Suprapubic skin (tissue), 3 donors: Measurements from ENCODE around the gene ZNF543.

Experiments used
- POLR2A ChIP-seq, 2 donors: fragments of 450-650 bp; IDR thresholded peaks; one replicate each; pipeline ENCODE4 v1.6.1; 2017; ENCODE audit warnings: antibody characterized with exemption in 2 of 2, mild to moderate bottlenecking in 2 of 2, moderate library complexity in 2 of 2
- TF ChIP-seq, protein P1 (sequence below), 2 donors: fragments of 200-600 bp in 1 of 2; fragments of 450-650 bp in 1 of 2; sonication (generic) in 1 of 2; IDR thresholded peaks; one replicate each; pipeline ENCODE4 v1.5.1; 2016 to 2019; ENCODE audit warnings: antibody characterized with exemption in 2 of 2, mild to moderate bottlenecking in 1 of 2, moderate library complexity in 1 of 2

DNA sequence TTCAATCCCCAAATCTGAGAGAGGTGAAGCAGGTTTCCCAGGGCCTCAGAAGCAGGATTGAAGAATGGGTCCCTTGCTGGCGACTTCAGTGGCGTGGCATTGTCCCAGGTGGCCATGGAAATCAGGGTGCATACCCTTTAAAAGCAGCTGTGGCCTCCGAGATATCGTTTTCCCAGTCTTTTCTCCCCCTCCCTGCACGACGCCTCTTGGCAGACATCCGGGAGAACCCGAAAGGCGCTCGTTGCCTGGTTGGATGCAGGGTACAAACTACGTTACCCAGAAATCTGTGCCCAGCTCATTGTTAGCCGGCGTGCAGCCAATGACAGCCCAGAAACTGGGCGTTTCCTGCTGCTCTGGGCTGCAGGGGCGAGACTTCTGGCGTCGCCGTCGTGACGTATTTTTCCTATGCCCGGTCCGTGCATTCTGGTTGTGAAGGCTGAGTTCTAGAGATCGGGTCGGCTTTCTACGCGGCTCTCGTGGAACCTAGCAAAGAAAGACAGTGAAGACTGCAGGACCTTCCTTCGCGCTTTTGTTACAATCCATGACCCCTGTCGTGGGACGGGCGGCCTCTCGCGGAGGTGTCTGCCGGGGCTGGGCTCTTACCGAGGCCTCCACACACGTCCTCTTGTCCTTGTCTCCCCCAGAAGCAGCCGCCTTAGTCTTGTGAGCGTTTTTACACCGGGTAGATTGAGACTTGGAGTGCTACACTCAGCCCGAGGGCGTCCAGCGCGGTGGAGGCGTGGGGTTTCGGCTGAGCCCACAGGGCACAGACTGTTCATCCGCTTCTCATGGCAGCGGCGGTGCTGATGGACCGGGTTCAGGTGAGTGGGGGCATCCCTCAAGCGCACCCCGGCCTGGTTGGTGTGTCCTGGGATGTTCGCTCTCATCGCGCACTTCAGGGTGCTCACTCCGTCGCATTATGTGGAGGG is 30.9 kb downstream of the ZNF543 start, which contains the start of gene ZNF304:
- no peak for TF ChIP-seq POLR2A (IDR thresholded peaks at IDR 0.05)
- TF ChIP-seq, protein P1, sequence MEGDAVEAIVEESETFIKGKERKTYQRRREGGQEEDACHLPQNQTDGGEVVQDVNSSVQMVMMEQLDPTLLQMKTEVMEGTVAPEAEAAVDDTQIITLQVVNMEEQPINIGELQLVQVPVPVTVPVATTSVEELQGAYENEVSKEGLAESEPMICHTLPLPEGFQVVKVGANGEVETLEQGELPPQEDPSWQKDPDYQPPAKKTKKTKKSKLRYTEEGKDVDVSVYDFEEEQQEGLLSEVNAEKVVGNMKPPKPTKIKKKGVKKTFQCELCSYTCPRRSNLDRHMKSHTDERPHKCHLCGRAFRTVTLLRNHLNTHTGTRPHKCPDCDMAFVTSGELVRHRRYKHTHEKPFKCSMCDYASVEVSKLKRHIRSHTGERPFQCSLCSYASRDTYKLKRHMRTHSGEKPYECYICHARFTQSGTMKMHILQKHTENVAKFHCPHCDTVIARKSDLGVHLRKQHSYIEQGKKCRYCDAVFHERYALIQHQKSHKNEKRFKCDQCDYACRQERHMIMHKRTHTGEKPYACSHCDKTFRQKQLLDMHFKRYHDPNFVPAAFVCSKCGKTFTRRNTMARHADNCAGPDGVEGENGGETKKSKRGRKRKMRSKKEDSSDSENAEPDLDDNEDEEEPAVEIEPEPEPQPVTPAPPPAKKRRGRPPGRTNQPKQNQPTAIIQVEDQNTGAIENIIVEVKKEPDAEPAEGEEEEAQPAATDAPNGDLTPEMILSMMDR (IDR thresholded peaks at IDR 0.05), result no peak
